Loucy (cell line): ENCODE measurements around the gene CDYL2.
A peak's percentile ranks its signal among the peaks of the same experiment; 100 is the strongest.
"Not testable (repeated sequence)": the region's sequence is repeated elsewhere in the genome, so short reads cannot be mapped to it uniquely, and the experiment has no call there.

Source experiments
- H2AFZ ChIP-seq: fragments of 200-600 bp; sonication (generic); 2 replicates; pipeline ENCODE4 v1.6.0; 2016; ENCODE audit warnings: antibody characterized with exemption, mild to moderate bottlenecking, low read length, moderate library complexity
- H3F3A ChIP-seq: fragments of 200-600 bp; 2 replicates; pipeline ENCODE4 v1.6.0; 2016; ENCODE audit warnings: antibody characterized with exemption, low read depth, mild to moderate bottlenecking
- H3K27me3 ChIP-seq: fragments of 200-600 bp; sonication (generic); 2 replicates; pipeline ENCODE4 v1.6.1; 2014; ENCODE audit warnings: low read length, mild to moderate bottlenecking; ENCODE audit not compliant: insufficient read depth, poor library complexity, severe bottlenecking
- H3K36me3 ChIP-seq: fragments of 200-600 bp; sonication (generic); 2 replicates; pipeline ENCODE4 v1.6.1; 2016; ENCODE audit warnings: low read length; ENCODE audit not compliant: insufficient read depth
- H3K4me1 ChIP-seq: fragments of 200-600 bp; sonication (generic); 2 replicates; pipeline ENCODE4 v1.5.1; 2014; ENCODE audit warnings: low read length, mild to moderate bottlenecking; ENCODE audit not compliant: insufficient read depth, poor library complexity, severe bottlenecking
- H3K4me2 ChIP-seq: fragments of 200-600 bp; sonication (generic); 2 replicates; pipeline ENCODE4 v1.6.0; 2014; ENCODE audit warnings: antibody characterized with exemption, low read length, low read depth, mild to moderate bottlenecking; ENCODE audit not compliant: poor library complexity, severe bottlenecking
- H3K4me3 ChIP-seq: fragments of 200-600 bp; sonication (generic); 2 replicates; pipeline ENCODE4 v1.5.1; 2014; ENCODE audit warnings: low read length, mild to moderate bottlenecking, mixed read lengths; ENCODE audit not compliant: poor library complexity, severe bottlenecking
- H3K79me2 ChIP-seq: fragments of 200-600 bp; sonication (generic); 2 replicates; pipeline ENCODE4 v1.6.1; 2014; ENCODE audit warnings: low read length; ENCODE audit not compliant: insufficient read depth
- H3K9ac ChIP-seq: fragments of 200-600 bp; sonication (generic); 2 replicates; pipeline ENCODE4 v1.6.0; 2014; ENCODE audit warnings: mild to moderate bottlenecking, low read depth, low read length, moderate library complexity; ENCODE audit not compliant: poor library complexity, severe bottlenecking
- H3K9me2 ChIP-seq: fragments of 200-600 bp; sonication (generic); replicated peaks from 2 replicates; pipeline ENCODE4 v1.6.1; 2016; ENCODE audit warnings: low read depth, low read length, mixed read lengths
- H3K9me3 ChIP-seq: fragments of 200-600 bp; sonication (generic); 2 replicates; pipeline ENCODE4 v1.6.1; 2014; ENCODE audit warnings: mild to moderate bottlenecking, antibody characterized with exemption, low read length, low read depth; ENCODE audit not compliant: insufficient read depth
- H4K20me1 ChIP-seq: fragments of 200-600 bp; sonication (generic); 2 replicates; pipeline ENCODE4 v1.6.0; 2014; ENCODE audit warnings: antibody characterized with exemption, low read length, mild to moderate bottlenecking; ENCODE audit not compliant: insufficient read depth, poor library complexity, severe bottlenecking
- EZH2phosphoT487 ChIP-seq: fragments of 200-600 bp; IDR thresholded peaks from 2 replicates; pipeline ENCODE4 v1.6.1; 2018; ENCODE audit warnings: antibody characterized with exemption, mild to moderate bottlenecking, moderate library complexity, borderline replicate concordance
- TF ChIP-seq, protein P1 (sequence below): fragments of 200-600 bp; sonication (generic); conservative IDR thresholded peaks from 2 replicates; pipeline ENCODE4 v1.5.1; 2014; ENCODE audit warnings: mild to moderate bottlenecking, antibody characterized with exemption, low read length

CDYL2 gene

DNA sequence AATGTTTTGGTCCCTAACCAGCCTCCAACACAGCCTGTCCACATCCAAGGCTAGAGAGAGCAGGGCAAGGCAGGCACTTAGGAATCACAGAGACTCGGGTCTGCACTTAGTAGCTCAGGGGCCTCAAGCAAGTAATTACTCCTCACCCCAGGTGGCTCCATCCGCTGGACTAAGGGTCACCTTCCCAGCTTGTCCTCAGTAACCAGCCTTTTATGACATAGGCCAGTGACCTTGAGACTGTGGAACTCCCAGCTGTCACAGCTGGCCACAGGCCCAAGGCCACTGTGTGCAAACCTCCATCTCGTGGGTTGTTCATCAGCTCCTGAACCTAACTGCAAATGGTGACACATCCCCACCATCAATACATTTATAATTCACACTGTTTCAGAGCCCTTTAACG lies 68.6 kb downstream of the CDYL2 start:
- peaks cover 67% of the 10 kb centered on the region; the same call in 1 of the 2 replicates for H3K79me2 ChIP-seq
- H3K27me3 ChIP-seq = no peaks in the 10 kb centered on the region
- no peak overlapping the region for H2AFZ ChIP-seq
- no peaks in the 10 kb centered on the region for H3K9me2 ChIP-seq
- H3K36me3 ChIP-seq = peaks cover 5% of the 10 kb centered on the region; the same call in 1 of the 2 replicates
- no peak for TF ChIP-seq EZH2phosphoT487
- TF ChIP-seq, protein P1, sequence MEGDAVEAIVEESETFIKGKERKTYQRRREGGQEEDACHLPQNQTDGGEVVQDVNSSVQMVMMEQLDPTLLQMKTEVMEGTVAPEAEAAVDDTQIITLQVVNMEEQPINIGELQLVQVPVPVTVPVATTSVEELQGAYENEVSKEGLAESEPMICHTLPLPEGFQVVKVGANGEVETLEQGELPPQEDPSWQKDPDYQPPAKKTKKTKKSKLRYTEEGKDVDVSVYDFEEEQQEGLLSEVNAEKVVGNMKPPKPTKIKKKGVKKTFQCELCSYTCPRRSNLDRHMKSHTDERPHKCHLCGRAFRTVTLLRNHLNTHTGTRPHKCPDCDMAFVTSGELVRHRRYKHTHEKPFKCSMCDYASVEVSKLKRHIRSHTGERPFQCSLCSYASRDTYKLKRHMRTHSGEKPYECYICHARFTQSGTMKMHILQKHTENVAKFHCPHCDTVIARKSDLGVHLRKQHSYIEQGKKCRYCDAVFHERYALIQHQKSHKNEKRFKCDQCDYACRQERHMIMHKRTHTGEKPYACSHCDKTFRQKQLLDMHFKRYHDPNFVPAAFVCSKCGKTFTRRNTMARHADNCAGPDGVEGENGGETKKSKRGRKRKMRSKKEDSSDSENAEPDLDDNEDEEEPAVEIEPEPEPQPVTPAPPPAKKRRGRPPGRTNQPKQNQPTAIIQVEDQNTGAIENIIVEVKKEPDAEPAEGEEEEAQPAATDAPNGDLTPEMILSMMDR = no peak
- H3K9ac ChIP-seq = no peak overlapping the region
- no peak overlapping the region for H3K4me2 ChIP-seq
- H3F3A ChIP-seq = 0 out of 2 replicates have a peak, but pooled peaks cover 3% of the 10 kb centered on the region
- H4K20me1 ChIP-seq = no peaks in the 10 kb centered on the region
- H3K4me1 ChIP-seq = peaks cover 41% of the 10 kb centered on the region
- no peak overlapping the region for H3K4me3 ChIP-seq
- peaks cover 17% of the 10 kb centered on the region for H3K9me3 ChIP-seq

DNA sequence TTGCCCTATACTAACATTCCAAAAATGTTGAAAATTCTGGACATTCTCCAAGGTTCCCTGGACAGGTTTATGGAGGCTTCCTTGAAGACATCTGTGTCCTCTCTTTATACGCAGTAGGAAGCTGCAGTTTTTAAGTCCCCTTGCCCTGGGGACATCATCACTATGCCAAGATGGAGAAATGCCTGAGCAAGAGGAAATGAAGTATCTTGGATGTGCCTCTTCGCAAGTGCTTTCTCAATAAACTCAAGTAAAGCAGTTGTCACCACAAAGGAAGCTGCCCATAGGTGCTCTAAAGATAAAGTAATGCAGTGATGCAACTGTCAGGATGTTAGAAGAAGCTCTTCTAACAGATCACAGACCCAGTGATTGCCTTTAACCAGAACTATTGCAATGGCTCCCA lies 71.0 kb downstream of the CDYL2 start:
- TF ChIP-seq, protein P1 = no peak
- no peak for TF ChIP-seq EZH2phosphoT487
- Histone ChIP-seq H3K9me2 (no peaks in the 10 kb centered on the region), H3K79me2 (peaks cover 46% of the 10 kb centered on the region; the same call in 1 of the 2 replicates), H4K20me1 (no peaks in the 10 kb centered on the region), H3K4me1 (peaks cover 41% of the 10 kb centered on the region), H3F3A (0 out of 2 replicates have a peak, but pooled peaks cover 3% of the 10 kb centered on the region), H2AFZ (no peak overlapping the region), H3K4me2 (peak overlapping the region; percentile 22), H3K27me3 (no peaks in the 10 kb centered on the region), H3K4me3 (peak overlapping the region; percentile 17), H3K9ac (no peak overlapping the region), H3K36me3 (0 out of 2 replicates have a peak, but pooled peaks cover 2% of the 10 kb centered on the region), H3K9me3 (peaks cover 7% of the 10 kb centered on the region; the same call in 1 of the 2 replicates)

DNA sequence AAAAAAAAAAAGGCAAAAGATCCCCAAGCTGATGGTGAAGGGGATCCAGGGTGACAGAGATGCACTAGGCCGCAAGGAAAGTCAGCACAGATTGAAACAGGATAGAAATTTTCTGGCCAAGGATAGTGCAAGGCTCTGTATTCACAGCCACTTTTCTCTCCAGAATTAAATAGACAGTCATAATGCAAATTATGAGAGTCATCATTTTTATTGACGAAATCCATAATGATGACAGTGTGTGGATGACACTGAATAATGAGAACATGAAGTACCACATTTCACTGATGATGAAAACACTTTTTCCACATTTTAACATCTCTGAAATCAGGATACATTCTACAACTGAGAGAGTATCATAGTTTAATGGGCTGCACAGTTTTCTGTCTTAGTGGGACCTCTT lies 72.5 kb downstream of the CDYL2 start:
- TF ChIP-seq, protein P1 = no peak
- TF ChIP-seq EZH2phosphoT487 = no peak
- Histone ChIP-seq H3K4me2 (no peak overlapping the region), H3K9me3 (peaks cover 7% of the 10 kb centered on the region; the same call in 1 of the 2 replicates), H3K79me2 (peaks cover 36% of the 10 kb centered on the region; the same call in 1 of the 2 replicates), H3K9me2 (no peaks in the 10 kb centered on the region), H3K4me3 (no peak overlapping the region), H3F3A (0 out of 2 replicates have a peak, but pooled peaks cover 3% of the 10 kb centered on the region), H3K27me3 (no peaks in the 10 kb centered on the region), H3K4me1 (peaks cover 35% of the 10 kb centered on the region), H3K36me3 (0 out of 2 replicates have a peak, but pooled peaks cover 2% of the 10 kb centered on the region), H4K20me1 (no peaks in the 10 kb centered on the region), H3K9ac (no peak overlapping the region), H2AFZ (no peak overlapping the region)

DNA sequence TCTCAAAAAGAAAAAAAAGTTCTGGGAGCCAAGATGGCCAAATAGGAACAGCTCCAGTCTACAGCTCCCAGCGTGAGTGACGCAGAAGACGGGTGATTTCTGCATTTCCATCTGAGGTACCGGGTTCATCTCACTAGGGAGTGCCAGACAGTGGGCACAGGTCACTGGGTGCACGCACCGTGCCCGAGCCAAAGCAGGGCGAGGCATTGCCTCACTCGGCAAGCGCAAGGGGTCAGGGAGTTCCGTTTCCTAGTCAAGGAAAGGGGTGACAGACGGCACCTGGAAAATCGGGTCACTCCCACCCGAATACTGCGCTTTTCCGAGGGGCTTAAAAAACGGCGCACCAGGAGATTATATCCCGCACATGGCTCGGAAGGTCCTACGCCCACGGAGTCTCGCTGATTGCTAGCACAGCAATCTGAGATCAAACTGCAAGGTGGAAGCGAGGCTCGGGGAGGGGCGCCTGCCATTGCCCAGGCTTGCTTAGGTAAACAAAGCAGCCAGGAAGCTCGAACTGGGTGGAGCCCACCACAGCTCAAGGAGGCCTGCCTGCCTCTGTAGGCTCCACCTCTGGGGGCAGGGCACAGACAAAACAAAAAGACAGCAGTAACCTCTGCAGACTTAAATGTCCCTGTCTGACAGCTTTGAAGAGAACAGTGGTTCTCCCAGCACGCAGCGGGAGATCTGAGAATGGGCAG lies 77.2 kb downstream of the CDYL2 start:
- peaks cover 37% of the 10 kb centered on the region; the same call in 1 of the 2 replicates for H3K79me2 ChIP-seq

More for the DNA sequence above, 77.2 kb downstream of the CDYL2 start:
- not testable (repeated sequence) for H3K9me2 ChIP-seq, H4K20me1 ChIP-seq, H3K4me1 ChIP-seq, H3F3A ChIP-seq, H3K27me3 ChIP-seq, H3K9ac ChIP-seq, H3K4me2 ChIP-seq, H3K36me3 ChIP-seq, H3K4me3 ChIP-seq, H3K9me3 ChIP-seq, H2AFZ ChIP-seq
